Gastroesophageal sphincter (tissue), 4 donors: ENCODE data around the gene DCTN5. TPM values are rescaled to one million over a fixed set of nuclear protein-coding genes. Genes with fewer than 3 reads are reported as not detected.

Experiments used
- ATAC-seq: fragments of 150-250 bp; one replicate; pipeline ENCODE4 v1.9.1; 2016; ENCODE audit warnings: mild to moderate bottlenecking, moderate library complexity
- H3K27ac ChIP-seq, 4 donors: fragments of 200-600 bp; sonication (generic) in 3 of 4; 1 replicate in 3 of 4; 2 replicates in 1 of 4; pipeline ENCODE4 v1.5.1; 2016 to 2019
- H3K27me3 ChIP-seq: fragments of 200-600 bp; sonication (generic); one replicate; pipeline ENCODE4 v1.5.1; 2019
- H3K36me3 ChIP-seq, 2 donors: fragments of 200-600 bp; sonication (generic); one replicate each; pipeline ENCODE4 v1.5.1; 2019; ENCODE audit warnings: control low read depth in 1 of 2
- H3K4me1 ChIP-seq, 3 donors: fragments of 200-600 bp; sonication (generic); 1 replicate in 2 of 3; 2 replicates in 1 of 3; pipeline ENCODE4 v1.5.1; 2016 to 2019; ENCODE audit warnings: control low read depth in 2 of 3
- H3K4me3 ChIP-seq, 2 donors: fragments of 200-600 bp; sonication (generic); one replicate each; pipeline ENCODE4 v1.5.1; 2019; ENCODE audit warnings: mild to moderate bottlenecking in 1 of 2, moderate library complexity in 1 of 2
- H3K9me3 ChIP-seq, 3 donors: fragments of 200-600 bp; sonication (generic); one replicate each; pipeline ENCODE4 v1.5.1; 2017 to 2019; ENCODE audit warnings: control low read depth in 2 of 3
- EP300 ChIP-seq: sonication (generic); formaldehyde crosslinking; IDR thresholded peaks from one replicate; pipeline ENCODE4 v1.6.1; 2017; ENCODE audit warnings: antibody characterized with exemption, mild to moderate bottlenecking
- POLR2A ChIP-seq, 2 donors: fragments of 450-650 bp; IDR thresholded peaks; one replicate each; pipeline ENCODE4 v1.6.1; 2017; ENCODE audit warnings: antibody characterized with exemption in 2 of 2, mild to moderate bottlenecking in 2 of 2, moderate library complexity in 1 of 2
- POLR2AphosphoS5 ChIP-seq: sonication (generic); formaldehyde crosslinking; IDR thresholded peaks from one replicate; pipeline ENCODE4 v1.6.1; 2017; ENCODE audit warnings: antibody characterized with exemption
- WGBS, 2 donors: methylation state at CpG; one replicate each; pipeline ENCODE4 v1.1.5; 2018; ENCODE audit warnings: low coverage in 1 of 2; 5-methylcytosine and 5-hydroxymethylcytosine counted together
- total RNA-seq, 4 donors: library from RNA; depleted of rRNA; stranded (reverse); fragments of >200 nt; gene quantifications; one replicate each; pipeline ENCODE4 v1.1.0, GENCODE V29; 2016
- TF ChIP-seq, protein P1 (sequence below), 4 experiments: fragments of 200-600 bp in 2 of 4; fragments of 450-650 bp in 2 of 4; sonication (generic) in 1 of 4; IDR thresholded peaks; one replicate each; pipeline ENCODE4 v1.5.1; 2017 to 2019; ENCODE audit warnings: antibody characterized with exemption in 4 of 4, mild to moderate bottlenecking in 2 of 4, moderate library complexity in 2 of 4

Gene DCTN5
- total RNA-seq, 4 donors from 2014 or later, result 39.4 to 76.1 (median 57.6) TPM

DNA sequence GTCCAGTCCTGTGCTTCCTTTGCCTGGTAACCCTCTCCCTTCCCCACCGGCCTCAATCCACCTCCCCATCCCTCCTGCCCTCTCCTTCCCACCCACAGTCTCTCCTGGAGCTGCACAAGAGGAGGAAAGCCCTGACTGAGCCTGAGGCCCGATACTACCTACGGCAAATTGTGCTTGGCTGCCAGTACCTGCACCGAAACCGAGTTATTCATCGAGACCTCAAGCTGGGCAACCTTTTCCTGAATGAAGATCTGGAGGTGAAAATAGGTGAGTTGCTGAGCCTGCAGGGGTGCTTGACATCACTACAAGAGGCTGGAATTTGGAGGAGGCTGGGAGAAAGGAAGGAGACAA is 38.7 kb downstream of the DCTN5 start:
- no peaks in the 10 kb centered on the region for H3K9me3 ChIP-seq
- 17 to 49% methylated on average over 2 to 6 of the region's 6 CpGs for WGBS, 2 donors
- ATAC-seq, result no peak

DNA sequence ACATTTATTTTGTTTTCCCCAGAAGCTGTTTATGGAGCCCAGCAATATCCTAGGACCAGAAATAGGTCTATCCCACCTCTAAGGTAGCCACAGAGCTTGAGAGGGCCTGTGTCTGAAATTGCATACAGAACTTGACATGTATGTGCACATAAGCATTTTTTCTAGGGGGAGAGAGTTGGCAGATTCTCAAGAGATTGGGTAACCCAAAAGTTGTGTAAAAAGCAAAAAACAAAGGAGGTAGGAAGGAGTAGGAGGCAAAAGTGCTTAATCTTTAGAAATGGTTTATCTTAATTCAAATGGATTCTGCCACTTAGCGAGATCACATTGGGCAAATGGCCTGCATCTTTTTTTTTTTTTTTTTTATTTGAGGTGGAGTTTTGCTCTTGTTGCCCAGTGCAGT is 40.9 kb downstream of the DCTN5 start:
- no peaks in the 10 kb centered on the region for H3K9me3 ChIP-seq
- no peak overlapping the region for H3K4me3 ChIP-seq
- no peaks in the 10 kb centered on the region for H3K27me3 ChIP-seq
- H3K27ac ChIP-seq, result no peak overlapping the region
- no peak for TF ChIP-seq EP300
- TF ChIP-seq, protein P1, sequence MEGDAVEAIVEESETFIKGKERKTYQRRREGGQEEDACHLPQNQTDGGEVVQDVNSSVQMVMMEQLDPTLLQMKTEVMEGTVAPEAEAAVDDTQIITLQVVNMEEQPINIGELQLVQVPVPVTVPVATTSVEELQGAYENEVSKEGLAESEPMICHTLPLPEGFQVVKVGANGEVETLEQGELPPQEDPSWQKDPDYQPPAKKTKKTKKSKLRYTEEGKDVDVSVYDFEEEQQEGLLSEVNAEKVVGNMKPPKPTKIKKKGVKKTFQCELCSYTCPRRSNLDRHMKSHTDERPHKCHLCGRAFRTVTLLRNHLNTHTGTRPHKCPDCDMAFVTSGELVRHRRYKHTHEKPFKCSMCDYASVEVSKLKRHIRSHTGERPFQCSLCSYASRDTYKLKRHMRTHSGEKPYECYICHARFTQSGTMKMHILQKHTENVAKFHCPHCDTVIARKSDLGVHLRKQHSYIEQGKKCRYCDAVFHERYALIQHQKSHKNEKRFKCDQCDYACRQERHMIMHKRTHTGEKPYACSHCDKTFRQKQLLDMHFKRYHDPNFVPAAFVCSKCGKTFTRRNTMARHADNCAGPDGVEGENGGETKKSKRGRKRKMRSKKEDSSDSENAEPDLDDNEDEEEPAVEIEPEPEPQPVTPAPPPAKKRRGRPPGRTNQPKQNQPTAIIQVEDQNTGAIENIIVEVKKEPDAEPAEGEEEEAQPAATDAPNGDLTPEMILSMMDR (IDR thresholded peaks at IDR 0.05), result no peak
- TF ChIP-seq POLR2A (IDR thresholded peaks at IDR 0.05), result no peak
- no peak for TF ChIP-seq POLR2AphosphoS5
- no peak for ATAC-seq
- peaks cover 0 to 22% (median 8%) of the 10 kb centered on the region in 3 donors for H3K4me1 ChIP-seq
- 96 to 100% methylated on average over 1 of the region's 1 CpG for WGBS, 2 donors
- peaks cover 0 to 67% of the 10 kb centered on the region in 2 donors for H3K36me3 ChIP-seq

More for the DNA sequence above, 38.7 kb downstream of the DCTN5 start:
- H3K27ac ChIP-seq, result no peak overlapping the region
- no peaks in the 10 kb centered on the region for H3K27me3 ChIP-seq
- peaks cover 0 to 22% (median 8%) of the 10 kb centered on the region in 3 donors for H3K4me1 ChIP-seq
- no peak overlapping the region for H3K4me3 ChIP-seq
- TF ChIP-seq POLR2AphosphoS5 (no peak), EP300 (no peak), POLR2A (IDR thresholded peaks at IDR 0.05) (no peak)
- TF ChIP-seq, protein P1 (IDR thresholded peaks at IDR 0.05), result no peak
- H3K36me3 ChIP-seq, result peaks cover 0 to 51% of the 10 kb centered on the region in 2 donors

DNA sequence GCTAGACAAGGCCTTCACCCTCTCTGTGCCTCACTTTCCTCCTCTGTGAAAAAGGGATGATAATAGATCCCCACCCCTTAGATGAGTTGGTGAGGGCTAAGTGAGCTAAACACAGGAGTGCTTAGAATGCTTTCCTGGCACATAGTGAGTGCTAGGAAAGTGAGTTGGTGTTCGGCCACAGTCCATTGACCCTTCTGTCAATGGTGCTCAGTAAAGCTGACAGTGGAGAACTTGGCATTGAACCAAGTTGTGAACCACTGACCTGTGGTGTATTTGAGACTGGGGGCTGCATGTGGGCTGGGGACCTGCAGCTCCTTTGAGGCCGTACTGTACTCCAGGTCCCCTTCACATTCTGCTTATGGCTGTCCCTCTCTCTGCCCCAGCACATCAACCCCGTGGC is 42.2 kb downstream of the DCTN5 start:
- no peak overlapping the region for H3K27ac ChIP-seq
- H3K4me1 ChIP-seq, result peaks cover 0 to 14% (median 8%) of the 10 kb centered on the region in 3 donors
- peaks cover 0 to 80% of the 10 kb centered on the region in 2 donors for H3K36me3 ChIP-seq
- no peaks in the 10 kb centered on the region for H3K9me3 ChIP-seq
- TF ChIP-seq, protein P1 (IDR thresholded peaks at IDR 0.05), result no peak
- H3K27me3 ChIP-seq, result no peaks in the 10 kb centered on the region
- no peak for ATAC-seq
- 80 to 91% methylated on average over 1 to 3 of the region's 3 CpGs for WGBS, 2 donors
- no peak overlapping the region for H3K4me3 ChIP-seq

DNA sequence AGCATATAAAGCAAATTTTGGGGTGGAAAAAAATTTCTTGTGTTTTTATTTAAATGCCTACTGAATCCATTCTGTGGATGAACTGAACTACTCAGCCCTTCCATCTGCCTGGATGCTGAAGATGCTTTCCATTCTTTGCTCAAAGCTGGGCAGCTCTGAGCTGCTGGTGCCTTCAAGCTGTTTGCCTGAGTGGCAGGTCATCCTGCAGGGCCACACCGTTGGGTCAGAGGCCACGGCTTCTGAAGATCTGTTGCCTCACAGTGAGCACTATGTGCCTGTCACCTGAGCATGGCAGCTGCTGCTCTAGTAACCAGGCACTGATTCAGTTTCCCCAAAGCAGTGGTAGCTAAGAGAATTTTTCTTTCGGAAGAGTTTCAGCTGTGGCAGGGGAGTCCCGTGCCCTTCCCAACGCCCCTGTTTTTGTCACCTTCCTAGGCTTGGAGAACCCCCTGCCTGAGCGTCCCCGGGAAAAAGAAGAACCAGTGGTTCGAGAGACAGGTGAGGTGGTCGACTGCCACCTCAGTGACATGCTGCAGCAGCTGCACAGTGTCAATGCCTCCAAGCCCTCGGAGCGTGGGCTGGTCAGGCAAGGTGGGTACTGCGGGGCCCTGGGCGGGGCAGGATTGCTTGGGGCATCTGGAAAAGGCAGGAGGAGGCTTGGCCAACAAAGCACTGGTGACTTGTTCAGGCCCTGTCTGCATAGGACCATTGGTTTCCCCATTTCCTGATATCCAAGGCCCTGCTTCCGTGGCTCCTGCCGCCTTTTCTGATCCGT is 46.0 kb downstream of the DCTN5 start:
- H3K4me3 ChIP-seq, result no peak overlapping the region
- no peaks in the 10 kb centered on the region for H3K9me3 ChIP-seq
- no peaks in the 10 kb centered on the region for H3K4me1 ChIP-seq
- 80 to 94% methylated on average over 1 to 11 of the region's 16 CpGs for WGBS, 2 donors
- ATAC-seq, result no peak
- TF ChIP-seq, protein P1 (IDR thresholded peaks at IDR 0.05), result no peak
- TF ChIP-seq POLR2AphosphoS5 (no peak), POLR2A (IDR thresholded peaks at IDR 0.05) (no peak), EP300 (no peak)
- H3K36me3 ChIP-seq, result peaks cover 0 to 86% of the 10 kb centered on the region in 2 donors
- no peak overlapping the region for H3K27ac ChIP-seq
- H3K27me3 ChIP-seq, result no peaks in the 10 kb centered on the region
